OCI-LY1 (cell line): ENCODE data around the gene ADCY2.

ENCODE experiments used
- H2AFZ ChIP-seq: fragments of 200-600 bp; sonication (generic), shearing (Covaris generic); 2 replicates; pipeline ENCODE4 v1.6.0; 2014; ENCODE audit warnings: antibody characterized with exemption, mild to moderate bottlenecking, low read length
- H3F3A ChIP-seq: fragments of 200-600 bp; sonication (generic), shearing (Covaris generic); 2 replicates; pipeline ENCODE4 v1.6.0; 2014; ENCODE audit warnings: mild to moderate bottlenecking, antibody characterized with exemption, low read length, moderate library complexity; ENCODE audit not compliant: insufficient read depth
- H3K27ac ChIP-seq: fragments of 200-600 bp; sonication (generic); 2 replicates; pipeline ENCODE4 v1.5.1; 2014; ENCODE audit warnings: low read length, mixed run types, mild to moderate bottlenecking, low read depth; ENCODE audit not compliant: poor library complexity, severe bottlenecking
- H3K27me3 ChIP-seq: fragments of 200-600 bp; sonication (generic); 2 replicates; pipeline ENCODE4 v1.6.0; 2014; ENCODE audit warnings: antibody characterized with exemption, mild to moderate bottlenecking, low read length, moderate library complexity; ENCODE audit not compliant: insufficient read depth
- H3K36me3 ChIP-seq: fragments of 200-600 bp; sonication (generic); 2 replicates; pipeline ENCODE4 v1.6.1; 2014; ENCODE audit warnings: mild to moderate bottlenecking, antibody characterized with exemption, low read length, moderate library complexity, mixed read lengths; ENCODE audit not compliant: insufficient read depth
- H3K4me1 ChIP-seq: fragments of 200-600 bp; sonication (generic); 2 replicates; pipeline ENCODE4 v1.5.1; 2014; ENCODE audit warnings: mild to moderate bottlenecking, low read length, moderate library complexity; ENCODE audit not compliant: insufficient read depth, severe bottlenecking
- H3K4me2 ChIP-seq: fragments of 200-600 bp; sonication (generic), shearing (Covaris generic); 2 replicates; pipeline ENCODE4 v1.6.1; 2014; ENCODE audit warnings: low read length
- H3K4me3 ChIP-seq: fragments of 200-600 bp; sonication (generic); 2 replicates; pipeline ENCODE4 v1.5.1; 2014; ENCODE audit warnings: low read length, low read depth, mild to moderate bottlenecking, mixed read lengths; ENCODE audit not compliant: poor library complexity, severe bottlenecking
- H3K79me2 ChIP-seq: fragments of 200-600 bp; shearing (Covaris generic); 2 replicates; pipeline ENCODE4 v1.6.1; 2016; ENCODE audit warnings: mixed run types, low read length, mixed read lengths; ENCODE audit not compliant: insufficient read depth
- H3K9ac ChIP-seq: fragments of 200-600 bp; sonication (generic), shearing (Covaris generic); 2 replicates; pipeline ENCODE4 v1.6.1; 2014; ENCODE audit warnings: mild to moderate bottlenecking, low read length, mixed read lengths
- H3K9me2 ChIP-seq: fragments of 200-600 bp; sonication (generic), shearing (Covaris generic); 2 replicates; pipeline ENCODE4 v1.6.1; 2014; ENCODE audit warnings: low read depth, mild to moderate bottlenecking, low read length, mixed read lengths
- H3K9me3 ChIP-seq: fragments of 200-600 bp; shearing (Covaris generic); 2 replicates; pipeline ENCODE4 v1.6.1; 2014; ENCODE audit warnings: low read length, mixed read lengths
- H4K20me1 ChIP-seq: fragments of 200-600 bp; sonication (generic), shearing (Covaris generic); 2 replicates; pipeline ENCODE4 v1.6.0; 2016; ENCODE audit warnings: mild to moderate bottlenecking, low read length; ENCODE audit not compliant: insufficient read depth
- CTCF ChIP-seq: fragments of 200-600 bp; sonication (generic), shearing (Covaris generic); IDR thresholded peaks from 2 replicates; pipeline ENCODE4 v1.5.1; 2017; ENCODE audit warnings: mild to moderate bottlenecking, antibody characterized with exemption, low read length, moderate library complexity, mixed read lengths
- EZH2 ChIP-seq: fragments of 200-600 bp; sonication (generic), shearing (Covaris generic); IDR thresholded peaks from 2 replicates; pipeline ENCODE4 v1.8.0; 2017; ENCODE audit warnings: borderline replicate concordance, mixed run types, mild to moderate bottlenecking, antibody characterized with exemption, low read length, moderate library complexity, mixed read lengths

Gene ADCY2

GRCh38 chr5:7493081-7493480, 97.1 kb downstream of the ADCY2 start:
- no peak overlapping the region for H2AFZ ChIP-seq
- no peaks in the 10 kb centered on the region for H3K36me3 ChIP-seq
- TF ChIP-seq EZH2: no peak
- no peak for TF ChIP-seq CTCF
- no peaks in the 10 kb centered on the region for H3K9me2 ChIP-seq
- H3K4me3 ChIP-seq: no peak overlapping the region
- no peaks in the 10 kb centered on the region for H3K79me2 ChIP-seq
- H4K20me1 ChIP-seq: no peaks in the 10 kb centered on the region
- H3K27me3 ChIP-seq: no peaks in the 10 kb centered on the region
- no peaks in the 10 kb centered on the region for H3K9me3 ChIP-seq
- H3K9ac ChIP-seq: no peak overlapping the region
- H3K4me2 ChIP-seq: no peak overlapping the region
- no peaks in the 10 kb centered on the region for H3K4me1 ChIP-seq
- no peaks in the 10 kb centered on the region for H3F3A ChIP-seq
- no peak overlapping the region for H3K27ac ChIP-seq

GRCh38 chr5:7493622-7494021, 97.7 kb downstream of the ADCY2 start:
- Histone ChIP-seq H3K4me3 (no peak overlapping the region), H3K4me1 (no peaks in the 10 kb centered on the region), H3K79me2 (no peaks in the 10 kb centered on the region), H3K4me2 (no peak overlapping the region), H3K27ac (no peak overlapping the region), H3K9me2 (no peaks in the 10 kb centered on the region), H3K9ac (no peak overlapping the region), H3K9me3 (no peaks in the 10 kb centered on the region), H3F3A (no peaks in the 10 kb centered on the region), H4K20me1 (no peaks in the 10 kb centered on the region), H2AFZ (no peak overlapping the region), H3K27me3 (no peaks in the 10 kb centered on the region), H3K36me3 (no peaks in the 10 kb centered on the region)
- TF ChIP-seq EZH2 (no peak), CTCF (no peak)

GRCh38 chr5:7494481-7495130, 98.7 kb downstream of the ADCY2 start:
- H3K4me3 ChIP-seq: no peak overlapping the region
- H3K9me3 ChIP-seq: no peaks in the 10 kb centered on the region
- H3K27me3 ChIP-seq: no peaks in the 10 kb centered on the region
- H3K9ac ChIP-seq: no peak overlapping the region
- no peaks in the 10 kb centered on the region for H3K9me2 ChIP-seq
- no peaks in the 10 kb centered on the region for H3K36me3 ChIP-seq
- no peaks in the 10 kb centered on the region for H4K20me1 ChIP-seq
- no peak overlapping the region for H3K4me2 ChIP-seq
- no peak overlapping the region for H2AFZ ChIP-seq
- H3K4me1 ChIP-seq: no peaks in the 10 kb centered on the region
- no peaks in the 10 kb centered on the region for H3K79me2 ChIP-seq
- H3K27ac ChIP-seq: no peak overlapping the region
- H3F3A ChIP-seq: no peaks in the 10 kb centered on the region
- TF ChIP-seq EZH2: no peak
- TF ChIP-seq CTCF: no peak
